PFSK-1 (cell line): Measurements from ENCODE around the gene STK32A.

Experiments
- FOXP2 ChIP-seq: optimal IDR thresholded peaks from 2 replicates; pipeline ENCODE3; 2011; ENCODE audit warnings: borderline replicate concordance, control low read depth, inconsistent platforms; ENCODE audit not compliant: insufficient read depth; ENCODE audit errors: extremely low read length, extremely low read depth
- POLR2AphosphoS5 ChIP-seq: IDR thresholded peaks from 2 replicates; pipeline ENCODE4 v1.6.1; 2012; ENCODE audit warnings: low read depth, mild to moderate bottlenecking, control low read depth, low read length, moderate library complexity
- REST ChIP-seq, 2 experiments: IDR thresholded peaks; 2 replicates each; pipeline versions ENCODE4 v1.6.1 to v1.8.0; 2011 to 2012; ENCODE audit warnings: low read depth in 2 of 2, low read length in 2 of 2, control low read depth in 1 of 2, inconsistent platforms in 1 of 2, mild to moderate bottlenecking in 1 of 2, moderate library complexity in 1 of 2; ENCODE audit not compliant: insufficient read depth in 1 of 2
- SIN3A ChIP-seq: IDR thresholded peaks from 2 replicates; pipeline ENCODE4 v1.6.1; 2012; ENCODE audit warnings: mild to moderate bottlenecking, low read length, moderate library complexity, borderline replicate concordance; ENCODE audit not compliant: insufficient read depth
- TAF1 ChIP-seq: IDR thresholded peaks from 2 replicates; pipeline ENCODE4 v1.6.1; 2012; ENCODE audit warnings: low read length, control low read depth, borderline replicate concordance; ENCODE audit not compliant: insufficient read depth

STK32A gene

GRCh38 chr5:147406636-147407035, 171.8 kb downstream of the STK32A start:
- TF ChIP-seq TAF1 (no peak), SIN3A (no peak), POLR2AphosphoS5 (no peak), REST (IDR thresholded peaks at IDR 0.05; ENCODE audit: insufficient read depth in 1 of 2, low read depth in 2 of 2, low read length in 2 of 2) (no peak), FOXP2 (no peak)

- TF ChIP-seq REST (IDR thresholded peaks at IDR 0.05; ENCODE audit: insufficient read depth in 1 of 2, low read depth in 2 of 2, low read length in 2 of 2) (no peak), SIN3A (no peak), POLR2AphosphoS5 (no peak), TAF1 (no peak), FOXP2 (no peak)
Observed at GRCh38 chr5:147407094-147407681, 172.4 kb downstream of the STK32A start.

DNA sequence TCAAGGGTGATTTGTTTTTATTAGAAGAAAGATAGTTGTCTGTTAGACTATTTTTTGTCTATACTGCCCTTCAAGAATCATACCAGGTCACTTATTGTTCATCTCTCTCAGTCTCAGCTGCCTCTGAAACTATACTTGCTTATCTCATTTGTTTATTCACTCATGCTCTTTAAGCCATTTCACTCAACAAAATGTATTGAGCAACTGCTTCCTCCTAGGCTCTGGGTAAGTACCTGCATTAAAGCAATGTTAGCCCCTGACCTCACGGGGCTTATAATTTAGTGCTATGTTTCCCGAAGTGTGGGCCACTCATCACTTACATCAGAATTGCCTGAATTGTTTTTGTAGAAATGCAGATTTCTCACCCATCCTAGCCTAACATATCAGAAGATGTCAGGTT, 174.2 kb downstream of the STK32A start:
- no peak for TF ChIP-seq FOXP2

GRCh38 chr5:147410496-147411358, 175.9 kb downstream of the STK32A start:
- TF ChIP-seq FOXP2 = no peak
- no peak for TF ChIP-seq REST (IDR thresholded peaks at IDR 0.05; ENCODE audit: insufficient read depth in 1 of 2, low read depth in 2 of 2, low read length in 2 of 2)
- no peak for TF ChIP-seq POLR2AphosphoS5
- no peak for TF ChIP-seq TAF1
- no peak for TF ChIP-seq SIN3A

- TF ChIP-seq TAF1 = no peak
- no peak for TF ChIP-seq POLR2AphosphoS5
- TF ChIP-seq REST (IDR thresholded peaks at IDR 0.05; ENCODE audit: insufficient read depth in 1 of 2, low read depth in 2 of 2, low read length in 2 of 2) = no peak
- TF ChIP-seq FOXP2 = no peak
- TF ChIP-seq SIN3A = no peak
Observed at GRCh38 chr5:147411359-147412319, 176.8 kb downstream of the STK32A start.
